ENCODE results near the gene SLC29A2. TPM values are rescaled to one million over a fixed set of nuclear protein-coding genes. Genes with fewer than 3 reads are reported as not detected.
A peak's percentile ranks its signal among the peaks of the same experiment; 100 is the strongest.

SLC29A2 gene
- total and polyA plus RNA-seq, 2 of the 8 experiments (the other 6 are each of a cell fraction or from before 2014, with no cell fraction given), result 29.3 to 31.6 TPM

DNA sequence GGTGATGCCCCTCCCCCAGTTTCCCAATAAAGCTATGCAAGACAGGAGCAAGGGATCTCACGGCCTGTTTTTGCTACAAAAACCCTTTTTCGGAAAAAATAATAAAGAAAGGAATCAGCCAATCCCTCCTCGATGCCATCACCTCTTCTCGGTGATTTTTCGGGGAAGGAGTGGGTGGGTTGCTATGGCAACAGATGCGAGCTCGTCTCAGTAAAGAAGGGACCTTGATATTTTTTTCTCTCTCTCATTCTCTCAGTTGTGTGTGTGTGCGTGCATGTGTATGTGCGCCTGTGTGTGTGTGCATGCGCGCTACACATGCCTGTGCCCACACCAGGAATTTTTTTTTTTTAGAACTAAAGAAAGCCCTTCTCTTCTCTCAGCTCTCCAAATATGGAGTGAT lies 45.4 kb upstream of the SLC29A2 start:
- H3K9ac ChIP-seq (replicated peaks in 1 of 4; ENCODE audit: extremely low read depth in 1 of 4, low read depth in 3 of 4, low read length in 3 of 4), result no peak overlapping the region
- FAIRE-seq, result no peak
- peaks cover 15 to 20% of the 10 kb centered on the region in 2 experiments for H4K20me1 ChIP-seq (replicated peaks in 1 of 2; ENCODE audit: control insufficient read depth in 1 of 2, insufficient read depth in 2 of 2, low read length in 2 of 2)

More for the DNA sequence above, 45.4 kb upstream of the SLC29A2 start:
- no peaks in the 10 kb centered on the region for H3K9me3 ChIP-seq (ENCODE audit: insufficient read depth in 2 of 2, low read depth in 1 of 2, low read length in 1 of 2)
- no peak overlapping the region for H3K56ac ChIP-seq (replicated peaks; ENCODE audit: insufficient read length, low read depth, low read length)
- H3K36me3 ChIP-seq (ENCODE audit: control insufficient read depth in 2 of 4, insufficient read depth in 4 of 4, low read length in 3 of 4), result no peaks in the 10 kb centered on the region
- no peak overlapping the region for H2AFZ ChIP-seq (ENCODE audit: low read length)
- H3K27ac ChIP-seq (ENCODE audit: low read depth, low read length), result no peak overlapping the region
- H4K5ac ChIP-seq (ENCODE audit: insufficient read length, low read depth, low read length), result no peak overlapping the region
- H3K79me1 ChIP-seq (ENCODE audit: low read depth, low read length), result no peaks in the 10 kb centered on the region
- TF ChIP-seq EZH2 (IDR thresholded peaks at IDR 0.05; ENCODE audit: low read depth, low read length, severe bottlenecking) (no peak), EGR1 (IDR thresholded peaks at IDR 0.05; ENCODE audit: borderline replicate concordance, low read depth, low read length) (peak; percentile 91), SP1 (IDR thresholded peaks at IDR 0.05; ENCODE audit: low read depth, low read length) (no peak), RFX5 (IDR thresholded peaks at IDR 0.05; ENCODE audit: borderline replicate concordance, low read depth, low read length) (no peak)
- no peak overlapping the region for H2BK12ac ChIP-seq (ENCODE audit: low read depth, low read length)
- H2BK120ac ChIP-seq (replicated peaks; ENCODE audit: low read depth, low read length), result no peak overlapping the region
- H2BK5ac ChIP-seq (ENCODE audit: low read depth, low read length), result no peak overlapping the region
- H3K27me3 ChIP-seq (replicated peaks in 1 of 4; ENCODE audit: control insufficient read depth in 3 of 4, extremely low read depth in 1 of 4, insufficient read depth in 3 of 4, low read length in 3 of 4), result peaks cover 13 to 28% (median 26%) of the 10 kb centered on the region in 4 experiments
- H3K14ac ChIP-seq (ENCODE audit: insufficient read length), result no peak overlapping the region
- CTCF ChIA-PET (ENCODE audit: partially characterized antibody), result interaction anchor here (0.7 to 13.2 kb wide), 13 partner anchors 7 to 417 kb away, joined by 3 to 259 read pairs (median 8); partner anchors contain the start of gene MRPL11
- no peak for DNase-seq (ENCODE audit: low read depth in 1 of 2, low spot score in 2 of 2)
- no peak overlapping the region; a peak in 1 of 4 replicates for H3K4me2 ChIP-seq (ENCODE audit: insufficient read depth in 1 of 2, low read depth in 2 of 2, low read length in 2 of 2)
- H3K4me1 ChIP-seq (replicated peaks in 1 of 4; ENCODE audit: control insufficient read depth in 3 of 4, insufficient read depth in 4 of 4, low read length in 3 of 4), result peaks cover 13 to 42% (median 23%) of the 10 kb centered on the region in 4 experiments
- H4K91ac ChIP-seq (replicated peaks; ENCODE audit: insufficient read length, low read length), result no peak overlapping the region
- no peak overlapping the region for H2BK20ac ChIP-seq (ENCODE audit: low read length)
- no peak overlapping the region for H3K18ac ChIP-seq (ENCODE audit: extremely low read depth, low read length)
- peaks cover 13% of the 10 kb centered on the region for H3K23me2 ChIP-seq (ENCODE audit: low read depth, low read length)
- H4K8ac ChIP-seq (ENCODE audit: extremely low read depth, insufficient read depth, low read length), result no peak overlapping the region
- no peaks in the 10 kb centered on the region for H3K79me2 ChIP-seq (ENCODE audit: control insufficient read depth in 1 of 2, insufficient read depth in 2 of 2, low read length in 2 of 2)
- no peak overlapping the region for H3K4me3 ChIP-seq (ENCODE audit: extremely low read depth in 1 of 4, insufficient read depth in 2 of 4, low read depth in 3 of 4, low read length in 4 of 4)
- H2BK15ac ChIP-seq (ENCODE audit: low read length), result no peak overlapping the region; the same call in 1 of the 2 replicates
- H3K4ac ChIP-seq (replicated peaks; ENCODE audit: insufficient read length, low read depth, low read length), result no peak overlapping the region
- H2AK5ac ChIP-seq (ENCODE audit: low read depth, low read length), result no peak overlapping the region
- 97% methylated on average over 11 of the region's 11 CpGs; no CpG with 5 or more reads in 1 of the 2 experiments for WGBS, 2 experiments (ENCODE audit: extremely low coverage in 1 of 2, insufficient coverage in 1 of 2, insufficient read length in 1 of 2, insufficient replicate concordance in 2 of 2, low coverage in 1 of 2, low lambda C conversion rate in 2 of 2, missing lambda C conversion rate in 1 of 2)
- POLR2A ChIA-PET (ENCODE audit: partially characterized antibody), result interaction anchor here (1.4 to 3.9 kb wide), 5 partner anchors 14 to 63 kb away, joined by 3 to 13 read pairs (median 4); partner anchors contain the start of genes DPP3 and MRPL11
- no peak overlapping the region for H3K23ac ChIP-seq (ENCODE audit: insufficient read length)
